CD14-positive monocyte (primary cell): ENCODE data around the gene CD180. TPM values are rescaled to one million over a fixed set of nuclear protein-coding genes. Genes with fewer than 3 reads are reported as not detected.

Experiments used
- DNase-seq, 3 donors: peaks; one replicate each; pipeline ENCODE4 v3.0.0-alpha.2; 2011 to 2022
- H2AFZ ChIP-seq: 2 replicates; pipeline ENCODE4 v1.6.0; 2012; ENCODE audit warnings: mild to moderate bottlenecking, low read depth, low read length, inconsistent platforms; ENCODE audit not compliant: insufficient read depth, poor library complexity, severe bottlenecking
- H3K27ac ChIP-seq, 2 donors: 1 replicate in 1 of 2; 2 replicates in 1 of 2; pipeline ENCODE4 v1.5.1; 2012 to 2013; ENCODE audit warnings: low read length in 2 of 2, control low read depth in 1 of 2, inconsistent platforms in 1 of 2, low read depth in 1 of 2, mild to moderate bottlenecking in 1 of 2
- H3K27me3 ChIP-seq, 2 donors: one replicate each; pipeline versions ENCODE4 v1.6.0 to v1.6.1; 2011 to 2013; ENCODE audit warnings: low read length in 2 of 2; ENCODE audit not compliant: control insufficient read depth in 2 of 2, insufficient read depth in 2 of 2
- H3K36me3 ChIP-seq, 2 donors: replicated peaks in 1 of 2; 1 replicate in 1 of 2; 2 replicates in 1 of 2; pipeline versions ENCODE4 v1.5.1 to v1.6.1; 2012 to 2013; ENCODE audit warnings: low read length in 2 of 2, control low read depth in 1 of 2, inconsistent platforms in 1 of 2, mild to moderate bottlenecking in 1 of 2; ENCODE audit not compliant: insufficient read depth in 2 of 2, control insufficient read depth in 1 of 2
- H3K4me1 ChIP-seq, 2 donors: 1 replicate in 1 of 2; 2 replicates in 1 of 2; pipeline versions ENCODE4 v1.5.1 to v1.6.1; 2012 to 2013; ENCODE audit warnings: low read length in 2 of 2, control low read depth in 1 of 2, inconsistent platforms in 1 of 2, mild to moderate bottlenecking in 1 of 2, moderate library complexity in 1 of 2; ENCODE audit not compliant: insufficient read depth in 2 of 2, control insufficient read depth in 1 of 2
- H3K4me2 ChIP-seq: replicated peaks from 2 replicates; pipeline ENCODE3; 2012; ENCODE audit warnings: low read length, moderate library complexity, mild to moderate bottlenecking; ENCODE audit not compliant: poor library complexity, severe bottlenecking; ENCODE audit errors: extremely low read depth
- H3K4me3 ChIP-seq, 3 experiments: fragments of 200-600 bp in 1 of 3; sonication (generic) in 1 of 3; replicated peaks in 1 of 3; 1 replicate in 2 of 3; 2 replicates in 1 of 3; pipeline ENCODE4 v1.5.1; 2011 to 2013; ENCODE audit warnings: low read length in 3 of 3, mild to moderate bottlenecking in 3 of 3, control low read depth in 2 of 3, low read depth in 2 of 3, inconsistent platforms in 1 of 3, moderate library complexity in 1 of 3
- H3K79me2 ChIP-seq: 2 replicates; pipeline ENCODE4 v1.6.0; 2012; ENCODE audit warnings: mild to moderate bottlenecking, control low read depth, inconsistent platforms, low read length, moderate library complexity; ENCODE audit not compliant: insufficient read depth
- H3K9ac ChIP-seq: 2 replicates; pipeline ENCODE4 v1.6.0; 2017; ENCODE audit warnings: low read length, mild to moderate bottlenecking; ENCODE audit not compliant: insufficient read depth, poor library complexity, severe bottlenecking
- H3K9me3 ChIP-seq, 2 donors: replicated peaks in 1 of 2; 1 replicate in 1 of 2; 2 replicates in 1 of 2; pipeline versions ENCODE4 v1.5.1 to v1.6.1; 2012 to 2013; ENCODE audit warnings: low read length in 2 of 2, control low read depth in 1 of 2; ENCODE audit not compliant: control insufficient read depth in 1 of 2, insufficient read depth in 1 of 2
- H4K20me1 ChIP-seq: 2 replicates; pipeline ENCODE4 v1.6.0; 2012; ENCODE audit warnings: mild to moderate bottlenecking, low read length, control low read depth, moderate library complexity; ENCODE audit not compliant: insufficient read depth
- H3K27ac Mint-ChIP-seq, 7 donors: one replicate each; pipeline ENCODE4 v1.8.0; 2020; ENCODE audit warnings: mild to moderate bottlenecking in 7 of 7, mixed read lengths in 7 of 7, moderate library complexity in 6 of 7, inconsistent platforms in 2 of 7
- H3K27me3 Mint-ChIP-seq, 3 donors: one replicate each; pipeline ENCODE4 v1.8.0; 2021 to 2022; ENCODE audit warnings: low read depth in 3 of 3, mild to moderate bottlenecking in 3 of 3, mixed read lengths in 3 of 3, moderate library complexity in 3 of 3, inconsistent platforms in 1 of 3
- H3K36me3 Mint-ChIP-seq, 2 donors: one replicate each; pipeline ENCODE4 v1.8.0; 2020; ENCODE audit warnings: mixed read lengths in 2 of 2, inconsistent platforms in 1 of 2, mild to moderate bottlenecking in 1 of 2
- H3K4me1 Mint-ChIP-seq: one replicate; pipeline ENCODE4 v1.8.0; 2020; ENCODE audit warnings: mild to moderate bottlenecking, mixed read lengths
- H3K4me3 Mint-ChIP-seq, 2 donors: one replicate each; pipeline ENCODE4 v1.8.0; 2020; ENCODE audit warnings: mild to moderate bottlenecking in 2 of 2, mixed read lengths in 2 of 2, moderate library complexity in 1 of 2
- H3K9me3 Mint-ChIP-seq, 7 donors: one replicate each; pipeline ENCODE4 v1.8.0; 2020 to 2022; ENCODE audit warnings: mixed read lengths in 7 of 7, mild to moderate bottlenecking in 6 of 7, moderate library complexity in 6 of 7, inconsistent platforms in 2 of 7
- CTCF ChIP-seq: fragments of 200-600 bp; IDR thresholded peaks from one replicate; pipeline ENCODE4 v1.8.0; 2022; ENCODE audit warnings: antibody characterized with exemption, mild to moderate bottlenecking
- WGBS: methylation state at CpG from one replicate; pipeline ENCODE4 v1.1.5; 2013; ENCODE audit warnings: missing lambda C conversion rate; ENCODE audit not compliant: insufficient coverage; 5-methylcytosine and 5-hydroxymethylcytosine counted together
- intact Hi-C, 2 donors: fragments of 100-400 bp; cut with micrococcal nuclease; formaldehyde crosslinking; loops; one replicate each; pipeline versions ENCODE4 v1.15.0 to v1.15.1; 2023
- polyA plus RNA-seq, 3 donors: library from polyadenylated mRNA; depleted of rRNA in 1 of 3; unstranded in 2 of 3; stranded (reverse) in 1 of 3; fragments of 300-500 nt in 2 of 3; fragments of >200 nt in 1 of 3; fragmentation: Illumina TruSeq in 2 of 3; gene quantifications; 1 replicate in 2 of 3; 2 replicates in 1 of 3; pipeline ENCODE4 v1.2.3, GENCODE V29; 2012 to 2021

CD180 gene
- polyA plus RNA-seq, 3 donors = 6.1 to 22.0 (median 11.7) TPM

GRCh38 chr5:67243944-67244343, 47.3 kb upstream of the CD180 start:
- H3K4me1 Mint-ChIP-seq = peaks cover 8% of the 10 kb centered on the region
- no peaks in the 10 kb centered on the region for H3K9me3 Mint-ChIP-seq
- peaks cover 5 to 10% of the 10 kb centered on the region in 2 donors for H3K4me1 ChIP-seq
- H2AFZ ChIP-seq = no peak overlapping the region
- no peak overlapping the region for H3K27ac Mint-ChIP-seq
- no peak overlapping the region for H3K9ac ChIP-seq
- H3K4me3 Mint-ChIP-seq = no peak overlapping the region
- no peak for DNase-seq
- WGBS = 100% methylated on average over 3 of the region's 4 CpGs
- H3K4me3 ChIP-seq = no peak overlapping the region
- H3K79me2 ChIP-seq = no peaks in the 10 kb centered on the region
- H4K20me1 ChIP-seq = no peaks in the 10 kb centered on the region
- H3K27me3 Mint-ChIP-seq = peaks cover 0 to 2% (median 1%) of the 10 kb centered on the region in 3 donors
- H3K4me2 ChIP-seq = no peak overlapping the region
- intact Hi-C loops = loop anchor here in 1 of 2 donors (10.0 kb wide), 1 partner anchor 1011 kb away; no protein-coding TSS in a partner anchor
- TF ChIP-seq CTCF = no peak
- no peak overlapping the region for H3K27ac ChIP-seq
- H3K27me3 ChIP-seq = no peaks in the 10 kb centered on the region
- no peaks in the 10 kb centered on the region for H3K36me3 ChIP-seq
- H3K36me3 Mint-ChIP-seq = no peaks in the 10 kb centered on the region
- H3K9me3 ChIP-seq = no peaks in the 10 kb centered on the region

- WGBS = no CpG with 5 or more reads among the region's 1 CpG
- intact Hi-C loops = loop anchor here in 1 of 2 donors (10.0 kb wide), 1 partner anchor 1011 kb away; no protein-coding TSS in a partner anchor
Measured at GRCh38 chr5:67243349-67243748, 46.8 kb upstream of the CD180 start.

More at GRCh38 chr5:67243349-67243748, 46.8 kb upstream of the CD180 start:
- no peaks in the 10 kb centered on the region for H3K27me3 ChIP-seq
- H3K4me2 ChIP-seq = no peak overlapping the region
- no peak overlapping the region for H2AFZ ChIP-seq
- H3K27ac ChIP-seq = no peak overlapping the region
- H3K9me3 Mint-ChIP-seq = no peaks in the 10 kb centered on the region
- DNase-seq = no peak
- no peak overlapping the region for H3K9ac ChIP-seq
- no peaks in the 10 kb centered on the region for H3K36me3 Mint-ChIP-seq
- peaks cover 8% of the 10 kb centered on the region for H3K4me1 Mint-ChIP-seq
- H3K27ac Mint-ChIP-seq = peak overlapping the region in 1 of 7 donors; percentile 16
- H3K4me3 ChIP-seq = no peak overlapping the region
- no peaks in the 10 kb centered on the region for H3K79me2 ChIP-seq
- no peaks in the 10 kb centered on the region for H3K36me3 ChIP-seq
- peaks cover 0 to 2% (median 1%) of the 10 kb centered on the region in 3 donors for H3K27me3 Mint-ChIP-seq
- no peaks in the 10 kb centered on the region for H3K9me3 ChIP-seq
- no peak overlapping the region for H3K4me3 Mint-ChIP-seq
- H4K20me1 ChIP-seq = no peaks in the 10 kb centered on the region
- no peak for TF ChIP-seq CTCF
- H3K4me1 ChIP-seq = peaks cover 5 to 10% of the 10 kb centered on the region in 2 donors
